GM12865 (cell line): ENCODE measurements around the gene EZH2.

ENCODE experiments used
- DNase-seq: peaks from one replicate; pipeline ENCODE4 v3.0.0; 2010; ENCODE audit warnings: low read depth
- H3K4me3 ChIP-seq: 2 replicates; pipeline ENCODE4 v1.5.1; 2011; ENCODE audit warnings: mild to moderate bottlenecking, low read depth, low read length, control low read depth
- TF ChIP-seq, protein P1 (sequence below): IDR thresholded peaks from 2 replicates; pipeline ENCODE4 v1.5.1; 2011; ENCODE audit warnings: low read length, control low read depth, low read depth, inconsistent platforms; ENCODE audit not compliant: insufficient read depth; ENCODE audit errors: missing control alignments

Gene EZH2

DNA sequence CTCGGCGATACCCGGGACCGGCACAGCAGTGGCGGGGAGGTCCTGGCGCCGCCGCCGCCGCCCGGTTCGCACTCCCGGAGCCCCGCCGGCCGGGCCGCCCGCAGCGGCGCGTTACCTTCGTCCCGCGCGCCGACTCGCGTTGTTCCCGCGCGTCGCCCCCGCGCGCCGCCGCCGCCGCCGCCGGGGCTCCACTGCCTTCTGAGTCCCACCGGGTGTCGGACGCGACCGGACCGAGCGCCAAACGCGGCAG lies at the start of gene EZH2:
EZH2 (minus strand) TSS at position 243 of the 250 bp plus-strand sequence. CDS start 36,993 bp downstream, outside the sequence.
- DNase-seq, result no peak
- TF ChIP-seq, protein P1, sequence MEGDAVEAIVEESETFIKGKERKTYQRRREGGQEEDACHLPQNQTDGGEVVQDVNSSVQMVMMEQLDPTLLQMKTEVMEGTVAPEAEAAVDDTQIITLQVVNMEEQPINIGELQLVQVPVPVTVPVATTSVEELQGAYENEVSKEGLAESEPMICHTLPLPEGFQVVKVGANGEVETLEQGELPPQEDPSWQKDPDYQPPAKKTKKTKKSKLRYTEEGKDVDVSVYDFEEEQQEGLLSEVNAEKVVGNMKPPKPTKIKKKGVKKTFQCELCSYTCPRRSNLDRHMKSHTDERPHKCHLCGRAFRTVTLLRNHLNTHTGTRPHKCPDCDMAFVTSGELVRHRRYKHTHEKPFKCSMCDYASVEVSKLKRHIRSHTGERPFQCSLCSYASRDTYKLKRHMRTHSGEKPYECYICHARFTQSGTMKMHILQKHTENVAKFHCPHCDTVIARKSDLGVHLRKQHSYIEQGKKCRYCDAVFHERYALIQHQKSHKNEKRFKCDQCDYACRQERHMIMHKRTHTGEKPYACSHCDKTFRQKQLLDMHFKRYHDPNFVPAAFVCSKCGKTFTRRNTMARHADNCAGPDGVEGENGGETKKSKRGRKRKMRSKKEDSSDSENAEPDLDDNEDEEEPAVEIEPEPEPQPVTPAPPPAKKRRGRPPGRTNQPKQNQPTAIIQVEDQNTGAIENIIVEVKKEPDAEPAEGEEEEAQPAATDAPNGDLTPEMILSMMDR, result no peak
- peak within 1 kb of the TSS; percentile 80 for H3K4me3 ChIP-seq

DNA sequence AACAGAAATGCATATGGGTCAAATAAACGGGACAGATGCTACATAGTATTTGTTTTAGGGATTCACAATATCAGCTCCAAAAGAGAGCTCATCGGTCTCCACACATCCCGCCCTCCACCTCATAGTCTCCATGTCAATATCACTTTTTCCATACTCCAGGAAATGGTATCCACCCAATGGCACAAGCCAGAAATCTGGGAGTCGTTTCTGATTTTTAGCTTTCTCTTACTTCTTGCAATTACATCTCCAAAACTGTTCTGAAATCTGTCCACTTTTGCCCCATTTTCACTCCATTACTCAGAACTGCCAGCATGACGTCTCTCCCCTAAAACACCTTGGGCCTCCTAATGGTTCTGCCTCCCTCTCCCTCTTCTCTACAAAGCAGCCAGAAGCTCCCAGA lies 47.4 kb upstream of the EZH2 start:
- H3K4me3 ChIP-seq, result no peak overlapping the region
- TF ChIP-seq, protein P1, result no peak
- DNase-seq, result no peak

DNA sequence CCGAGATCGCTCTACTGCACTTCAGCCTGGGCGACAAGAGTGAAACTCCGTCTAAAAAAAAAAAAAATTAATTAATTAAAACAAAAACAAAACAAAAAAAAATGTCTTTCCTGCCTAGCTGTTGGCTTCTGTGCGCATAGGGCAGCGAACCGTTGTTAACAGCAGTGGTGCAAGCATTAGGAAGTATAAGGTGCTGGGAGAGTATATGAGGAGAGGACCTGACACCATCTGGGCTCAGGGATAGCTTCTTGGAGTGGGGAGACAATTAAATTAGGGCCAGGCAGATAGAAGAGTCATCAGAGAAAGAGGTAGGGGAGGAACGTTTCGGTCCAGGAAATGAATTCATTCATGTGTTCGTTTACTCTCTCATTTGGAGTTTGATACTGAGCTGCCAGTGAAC lies 46.2 kb upstream of the EZH2 start:
- H3K4me3 ChIP-seq, result no peak overlapping the region
- DNase-seq, result no peak
- TF ChIP-seq, protein P1, result no peak

DNA sequence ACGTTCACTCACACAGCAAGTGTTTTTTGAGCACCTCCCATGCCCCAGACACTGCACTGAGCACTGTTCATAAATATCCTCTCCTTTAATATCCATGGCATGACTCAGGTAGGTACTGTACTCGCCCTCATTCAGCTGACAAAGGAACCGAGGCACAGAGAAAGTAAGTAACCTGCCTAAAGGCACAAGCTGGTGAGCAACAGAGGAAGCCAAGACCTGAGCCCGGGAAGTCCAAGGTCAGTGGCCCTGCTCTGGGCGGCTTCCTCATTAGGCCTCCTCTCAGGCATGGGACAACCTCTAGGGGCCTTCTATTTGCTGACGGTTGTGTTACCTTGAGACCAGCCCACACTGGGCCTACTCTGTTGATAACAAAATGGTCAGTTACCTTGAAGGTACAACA lies 45.1 kb upstream of the EZH2 start:
- no peak overlapping the region for H3K4me3 ChIP-seq
- no peak for DNase-seq
- TF ChIP-seq, protein P1, result no peak

DNA sequence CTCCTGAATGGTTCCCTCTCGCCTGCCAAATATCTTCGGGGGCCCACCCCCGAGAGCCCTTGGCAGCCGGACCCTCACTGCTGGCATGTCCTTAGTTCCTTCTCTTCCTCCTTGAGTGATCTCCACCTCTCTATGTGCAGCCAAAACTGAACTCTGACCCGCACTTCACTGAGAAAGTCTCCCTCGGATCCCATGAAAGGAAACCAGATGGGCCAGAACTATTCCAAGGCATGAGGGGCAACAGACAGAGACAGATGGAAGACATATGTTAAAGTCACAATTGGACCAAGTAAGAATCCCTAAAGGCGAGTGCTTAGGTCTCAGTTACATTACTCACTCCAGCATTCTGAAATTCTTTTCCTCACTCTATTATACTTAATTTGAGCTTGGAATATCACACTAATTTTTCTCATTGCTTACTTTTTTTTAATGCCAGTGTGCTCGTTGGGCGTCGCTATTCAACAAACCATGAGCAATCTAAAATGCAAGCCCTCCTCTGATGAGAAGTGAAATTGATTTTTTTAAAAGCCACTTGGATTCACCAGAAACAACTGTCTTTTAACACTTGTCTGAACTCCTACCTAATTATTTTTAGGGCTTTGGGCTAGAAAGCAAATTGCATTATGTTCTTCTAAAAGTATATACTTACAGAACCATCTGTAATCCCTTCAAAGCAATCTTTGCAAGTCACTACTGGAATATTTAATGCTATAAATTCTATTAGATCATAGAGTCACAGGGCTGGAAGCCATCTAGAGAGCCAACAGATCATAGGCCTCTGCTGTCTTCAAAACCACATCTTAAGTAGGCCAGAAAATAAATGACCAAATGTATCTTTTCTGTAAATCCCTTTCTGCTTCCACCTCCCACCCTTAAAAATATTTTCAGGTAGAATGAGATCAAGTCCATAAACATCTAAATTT lies 43.3 kb upstream of the EZH2 start:
- H3K4me3 ChIP-seq, result no peak overlapping the region
- TF ChIP-seq, protein P1, result no peak
- no peak for DNase-seq

DNA sequence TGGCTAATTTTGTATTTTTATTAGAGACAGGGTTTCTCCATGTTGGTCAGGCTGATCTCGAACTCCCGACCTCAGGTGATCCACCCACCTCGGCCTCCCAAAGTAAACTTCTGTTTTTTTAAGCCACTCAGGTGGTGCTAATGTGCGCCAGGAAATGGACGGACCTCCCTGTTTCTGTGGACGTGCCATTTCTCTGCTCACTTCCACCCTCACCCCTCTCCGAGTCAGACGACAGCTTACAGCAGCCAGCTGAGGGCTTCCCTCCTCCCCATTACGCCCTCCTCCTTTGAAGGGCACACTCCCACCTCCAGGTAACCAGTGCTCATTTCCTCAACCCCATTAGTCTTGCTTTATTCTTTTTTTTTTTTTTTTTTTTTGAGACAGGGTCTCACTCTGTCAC lies 41.7 kb upstream of the EZH2 start:
- TF ChIP-seq, protein P1, result no peak
- no peak for DNase-seq
- no peak overlapping the region for H3K4me3 ChIP-seq

DNA sequence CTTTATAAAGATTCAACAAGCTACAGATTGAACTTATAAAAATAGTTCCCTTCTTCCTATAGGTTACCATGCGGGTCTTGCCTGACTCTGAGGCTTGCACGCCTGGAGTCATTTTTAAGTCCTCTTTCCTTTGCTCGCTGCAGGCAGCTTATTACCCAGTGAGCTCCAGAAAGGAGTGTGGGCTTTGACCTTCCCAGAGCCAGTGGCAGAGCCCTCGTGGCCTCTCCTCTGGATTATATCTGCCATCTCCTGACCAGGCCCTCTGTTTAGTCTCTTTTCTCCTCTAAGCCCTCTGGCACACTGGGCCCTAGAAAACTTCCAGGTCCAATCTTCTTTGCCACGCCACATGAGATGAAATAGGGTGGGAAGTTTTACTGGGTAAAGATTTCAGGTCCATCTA lies 39.9 kb upstream of the EZH2 start:
- no peak for DNase-seq
- no peak overlapping the region for H3K4me3 ChIP-seq
- TF ChIP-seq, protein P1, result no peak
